Mesothelial cell of epicardium (in vitro differentiated cells): Measurements from ENCODE around the gene TCIRG1. TPM values are rescaled to one million over a fixed set of nuclear protein-coding genes. Genes with fewer than 3 reads are reported as not detected.

Experiments used
- DNase-seq, 2 experiments: peaks; one replicate each; pipeline ENCODE4 v3.0.0; 2021; ENCODE audit warnings: low spot score in 2 of 2; ENCODE audit not compliant: unreplicated experiment in 2 of 2
- H3K27ac Mint-ChIP-seq: 2 replicates; pipeline ENCODE4 v1.8.0; 2021; ENCODE audit warnings: mixed read lengths
- H3K27me3 Mint-ChIP-seq: 2 replicates; pipeline ENCODE4 v1.8.0; 2021; ENCODE audit warnings: low read depth, mixed read lengths
- H3K36me3 Mint-ChIP-seq: 2 replicates; pipeline ENCODE4 v1.8.0; 2021; ENCODE audit warnings: mixed read lengths
- H3K4me1 Mint-ChIP-seq: 2 replicates; pipeline ENCODE4 v1.8.0; 2021; ENCODE audit warnings: mixed read lengths
- H3K4me3 Mint-ChIP-seq: 2 replicates; pipeline ENCODE4 v1.8.0; 2021; ENCODE audit warnings: mild to moderate bottlenecking, moderate library complexity, mixed read lengths
- H3K9me3 Mint-ChIP-seq: 2 replicates; pipeline ENCODE4 v1.8.0; 2021; ENCODE audit warnings: mixed read lengths
- CTCF ChIP-seq: fragments of 200-600 bp; sonication (generic); IDR thresholded peaks from one replicate; pipeline ENCODE4 v1.5.0; 2021; ENCODE audit warnings: antibody characterized with exemption; ENCODE audit not compliant: unreplicated experiment
- total RNA-seq: library from RNA; stranded (reverse); gene quantifications from 3 replicates; pipeline ENCODE4 v1.2.1, GENCODE V29; 2021

The TCIRG1 gene
- total RNA-seq, 1 donor from 2014 or later, result 60.0 TPM

- TF ChIP-seq CTCF, result no peak
- Mint-ChIP-seq H3K9me3 (no peaks in the 10 kb centered on the region), H3K36me3 (no peaks in the 10 kb centered on the region), H3K27ac (peak overlapping the region; percentile 86), H3K4me1 (peaks cover 35% of the 10 kb centered on the region), H3K4me3 (no peak overlapping the region), H3K27me3 (no peaks in the 10 kb centered on the region)
- no peak for DNase-seq
Observed at GRCh38 chr11:68016904-68017817, 21.7 kb upstream of the TCIRG1 start.

- Mint-ChIP-seq H3K4me1 (peaks cover 29% of the 10 kb centered on the region), H3K36me3 (no peaks in the 10 kb centered on the region), H3K4me3 (no peak overlapping the region), H3K9me3 (no peaks in the 10 kb centered on the region), H3K27me3 (no peaks in the 10 kb centered on the region), H3K27ac (peak overlapping the region; percentile 24)
- TF ChIP-seq CTCF, result no peak
- no peak for DNase-seq
Observed at GRCh38 chr11:68017980-68018729, 20.7 kb upstream of the TCIRG1 start.

- Mint-ChIP-seq H3K27ac (no peak overlapping the region), H3K9me3 (no peaks in the 10 kb centered on the region), H3K4me1 (peaks cover 23% of the 10 kb centered on the region), H3K36me3 (peaks cover under 1% of the 10 kb centered on the region), H3K4me3 (no peak overlapping the region), H3K27me3 (no peaks in the 10 kb centered on the region)
- DNase-seq, result no peak
- TF ChIP-seq CTCF, result no peak
Observed at GRCh38 chr11:68018730-68019190, 20.1 kb upstream of the TCIRG1 start.

GRCh38 chr11:68019486-68019885, 19.3 kb upstream of the TCIRG1 start:
- peaks cover 7% of the 10 kb centered on the region for H3K9me3 Mint-ChIP-seq
- peaks cover 6% of the 10 kb centered on the region for H3K36me3 Mint-ChIP-seq
- no peak for TF ChIP-seq CTCF
- H3K27me3 Mint-ChIP-seq, result no peaks in the 10 kb centered on the region
- DNase-seq, result no peak
- peaks cover 18% of the 10 kb centered on the region for H3K4me1 Mint-ChIP-seq
- no peak overlapping the region for H3K4me3 Mint-ChIP-seq
- H3K27ac Mint-ChIP-seq, result no peak overlapping the region

GRCh38 chr11:68020575-68020974, 18.2 kb upstream of the TCIRG1 start:
- H3K27ac Mint-ChIP-seq, result peak overlapping the region; percentile 47

More at GRCh38 chr11:68020575-68020974, 18.2 kb upstream of the TCIRG1 start:
- no peak for DNase-seq
- TF ChIP-seq CTCF, result no peak
- H3K4me1 Mint-ChIP-seq, result peaks cover 18% of the 10 kb centered on the region
- no peak overlapping the region for H3K4me3 Mint-ChIP-seq
- H3K9me3 Mint-ChIP-seq, result peaks cover 17% of the 10 kb centered on the region
- peaks cover 17% of the 10 kb centered on the region for H3K36me3 Mint-ChIP-seq
- no peaks in the 10 kb centered on the region for H3K27me3 Mint-ChIP-seq
